Upper lobe of right lung (tissue), 1 donor: Measurements from ENCODE around the gene FLT3LG. TPM values are rescaled to one million over a fixed set of nuclear protein-coding genes. Genes with fewer than 3 reads are reported as not detected.

Experiments
- ATAC-seq: fragments of 200-7000 bp; cut with Tn5 transposase; one replicate; pipeline ENCODE4 v1.9.1; 2020; ENCODE audit warnings: mild to moderate bottlenecking, moderate library complexity
- DNase-seq: peaks from one replicate; pipeline ENCODE4 v3.0.0-alpha.2; 2020
- H3K27ac ChIP-seq: fragments of 200-600 bp; one replicate; pipeline ENCODE4 v1.8.0; 2022
- H3K27me3 ChIP-seq: fragments of 200-600 bp; one replicate; pipeline ENCODE4 v1.8.0; 2022; ENCODE audit warnings: mild to moderate bottlenecking
- H3K36me3 ChIP-seq: fragments of 200-600 bp; one replicate; pipeline ENCODE4 v1.8.0; 2022
- H3K4me1 ChIP-seq: fragments of 200-600 bp; one replicate; pipeline ENCODE4 v1.8.0; 2022
- H3K4me3 ChIP-seq: fragments of 200-600 bp; one replicate; pipeline ENCODE4 v1.8.0; 2022; ENCODE audit warnings: mild to moderate bottlenecking
- H3K9me3 ChIP-seq: fragments of 200-600 bp; one replicate; pipeline ENCODE4 v1.8.0; 2022
- CTCF ChIP-seq: fragments of 200-600 bp; IDR thresholded peaks from one replicate; pipeline ENCODE4 v1.8.0; 2022; ENCODE audit warnings: antibody characterized with exemption
- intact Hi-C: fragments of 100-400 bp; cut with DNase I; formaldehyde crosslinking; loops from one replicate; pipeline ENCODE4 v1.11.0; 2022
- total RNA-seq: library from RNA; stranded (reverse); fragmentation: NEBNext Ultra II Directional; extraction: Animal tissue kit (Norgen Biotek cat#: 25700); gene quantifications from one replicate; pipeline ENCODE4 v1.2.1, GENCODE V29; 2021
- donor health status: DM: no; HTN: yes; CAD: no; lungs with severe emphysema.

FLT3LG gene
- total RNA-seq, 1 donor from 2014 or later, result 12.1 TPM

GRCh38 chr19:49503582-49503962 lies 29.6 kb downstream of the FLT3LG start:
- peaks cover 16% of the 10 kb centered on the region for H3K36me3 ChIP-seq
- intact Hi-C loops, result no loop called here
- H3K27me3 ChIP-seq, result no peaks in the 10 kb centered on the region
- DNase-seq, result no peak
- no peaks in the 10 kb centered on the region for H3K9me3 ChIP-seq
- H3K27ac ChIP-seq, result no peak overlapping the region
- no peak overlapping the region for H3K4me3 ChIP-seq
- TF ChIP-seq CTCF, result no peak
- no peak for ATAC-seq
- peaks cover 17% of the 10 kb centered on the region for H3K4me1 ChIP-seq

GRCh38 chr19:49506575-49507105 lies 32.6 kb downstream of the FLT3LG start:
- no peak overlapping the region for H3K27ac ChIP-seq
- H3K4me3 ChIP-seq, result no peak overlapping the region
- peak; percentile 78 for TF ChIP-seq CTCF
- peaks cover 6% of the 10 kb centered on the region for H3K4me1 ChIP-seq
- ATAC-seq (peak; percentile 94), DNase-seq (peak; percentile 73)
- no peaks in the 10 kb centered on the region for H3K36me3 ChIP-seq
- intact Hi-C loops, result no loop called here
- H3K27me3 ChIP-seq, result no peaks in the 10 kb centered on the region
- no peaks in the 10 kb centered on the region for H3K9me3 ChIP-seq

GRCh38 chr19:49507803-49508494 lies 33.9 kb downstream of the FLT3LG start:
- no peak for ATAC-seq
- Histone ChIP-seq H3K4me1 (peaks cover 15% of the 10 kb centered on the region), H3K27me3 (no peaks in the 10 kb centered on the region), H3K36me3 (no peaks in the 10 kb centered on the region), H3K4me3 (no peak overlapping the region), H3K27ac (no peak overlapping the region), H3K9me3 (no peaks in the 10 kb centered on the region)
- DNase-seq, result no peak
- TF ChIP-seq CTCF, result no peak
- intact Hi-C loops, result no loop called here

GRCh38 chr19:49512970-49513745 lies 39.1 kb downstream of the FLT3LG start:
- ATAC-seq (peak; percentile 70), DNase-seq (peak; percentile 85)
- Histone ChIP-seq H3K27me3 (no peaks in the 10 kb centered on the region), H3K27ac (peak overlapping the region; percentile 91), H3K4me3 (peak overlapping the region; percentile 84), H3K36me3 (no peaks in the 10 kb centered on the region), H3K9me3 (no peaks in the 10 kb centered on the region), H3K4me1 (peaks cover 33% of the 10 kb centered on the region)
- no peak for TF ChIP-seq CTCF
- intact Hi-C loops, result no loop called here

- TF ChIP-seq CTCF, result no peak
- no peaks in the 10 kb centered on the region for H3K9me3 ChIP-seq
- H3K4me3 ChIP-seq, result peak overlapping the region; percentile 84
- ATAC-seq (no peak), DNase-seq (no peak)
- H3K27me3 ChIP-seq, result no peaks in the 10 kb centered on the region
- H3K4me1 ChIP-seq, result peaks cover 33% of the 10 kb centered on the region
- no peaks in the 10 kb centered on the region for H3K36me3 ChIP-seq
- intact Hi-C loops, result no loop called here
- H3K27ac ChIP-seq, result peak overlapping the region; percentile 91
These were observed 39.7 kb downstream of the FLT3LG start for GRCh38 chr19:49513746-49514118.
